IPS DF 6.9 (cell line): ENCODE results near the gene ASZ1.

Experiments
- DNase-seq: peaks from one replicate; pipeline ENCODE4 v3.0.0-alpha.2; 2013; ENCODE audit warnings: low read depth, low spot score
- H3K27ac ChIP-seq: one replicate; pipeline ENCODE4 v1.5.1; 2013; ENCODE audit warnings: low read length, control low read depth
- H3K27me3 ChIP-seq: 2 replicates; pipeline ENCODE4 v1.6.1; 2013; ENCODE audit warnings: mild to moderate bottlenecking, low read length; ENCODE audit not compliant: control insufficient read depth, insufficient read depth
- H3K36me3 ChIP-seq: 2 replicates; pipeline ENCODE4 v1.6.1; 2013; ENCODE audit warnings: low read length; ENCODE audit not compliant: control insufficient read depth, insufficient read depth
- H3K4me1 ChIP-seq: 2 replicates; pipeline ENCODE4 v1.6.1; 2013; ENCODE audit warnings: low read length; ENCODE audit not compliant: control insufficient read depth, insufficient read depth
- H3K4me3 ChIP-seq: 2 replicates; pipeline ENCODE4 v1.5.1; 2013; ENCODE audit warnings: mild to moderate bottlenecking, low read length
- H3K9me3 ChIP-seq: 2 replicates; pipeline ENCODE4 v1.6.1; 2013; ENCODE audit warnings: low read length, inconsistent platforms; ENCODE audit not compliant: control insufficient read depth, insufficient read depth
- WGBS: extraction: QIAGEN DNeasy Blood & Tissue Kit; methylation state at CpG from one replicate; pipeline ENCODE4 v1.1.7; 2013; ENCODE audit warnings: mixed read lengths, missing lambda C conversion rate; ENCODE audit not compliant: insufficient read length, insufficient coverage; 5-methylcytosine and 5-hydroxymethylcytosine counted together

Gene ASZ1

GRCh38 chr7:117383046-117383445 is 44.2 kb downstream of the ASZ1 start:
- H3K36me3 ChIP-seq = no peaks in the 10 kb centered on the region
- no peak overlapping the region for H3K27ac ChIP-seq
- no peaks in the 10 kb centered on the region for H3K9me3 ChIP-seq
- H3K27me3 ChIP-seq = no peaks in the 10 kb centered on the region
- H3K4me1 ChIP-seq = no peaks in the 10 kb centered on the region
- no CpG with 5 or more reads among the region's 2 CpGs for whole genome bisulfite sequencing
- no peak for DNase-seq
- no peak overlapping the region for H3K4me3 ChIP-seq

- H3K9me3 ChIP-seq = no peaks in the 10 kb centered on the region
- no peak overlapping the region for H3K27ac ChIP-seq
- DNase-seq = no peak
- H3K4me1 ChIP-seq = no peaks in the 10 kb centered on the region
- H3K36me3 ChIP-seq = no peaks in the 10 kb centered on the region
- no peaks in the 10 kb centered on the region for H3K27me3 ChIP-seq
- no peak overlapping the region for H3K4me3 ChIP-seq
These were observed 45.9 kb downstream of the ASZ1 start for GRCh38 chr7:117381362-117381761.

- no peak for DNase-seq
- no peaks in the 10 kb centered on the region for H3K4me1 ChIP-seq
- no peak overlapping the region for H3K4me3 ChIP-seq
- no peaks in the 10 kb centered on the region for H3K36me3 ChIP-seq
- no peaks in the 10 kb centered on the region for H3K27me3 ChIP-seq
- H3K27ac ChIP-seq = no peak overlapping the region
- H3K9me3 ChIP-seq = no peaks in the 10 kb centered on the region
- no CpG with 5 or more reads among the region's 2 CpGs for WGBS
These were observed 51.9 kb downstream of the ASZ1 start for GRCh38 chr7:117375380-117375779.

- Histone ChIP-seq H3K4me3 (no peak overlapping the region), H3K36me3 (no peaks in the 10 kb centered on the region), H3K27me3 (no peaks in the 10 kb centered on the region), H3K4me1 (no peaks in the 10 kb centered on the region), H3K9me3 (no peaks in the 10 kb centered on the region), H3K27ac (no peak overlapping the region)
- whole genome bisulfite sequencing = no CpG with 5 or more reads among the region's 1 CpG
- DNase-seq = no peak
These were observed 55.2 kb downstream of the ASZ1 start for GRCh38 chr7:117372073-117372472.

- Histone ChIP-seq H3K27ac (no peak overlapping the region), H3K4me1 (no peaks in the 10 kb centered on the region), H3K27me3 (no peaks in the 10 kb centered on the region), H3K36me3 (no peaks in the 10 kb centered on the region), H3K9me3 (no peaks in the 10 kb centered on the region), H3K4me3 (no peak overlapping the region)
- no peak for DNase-seq
These were observed 62.8 kb downstream of the ASZ1 start for GRCh38 chr7:117364339-117365080.

- no peaks in the 10 kb centered on the region for H3K4me1 ChIP-seq
- no peaks in the 10 kb centered on the region for H3K36me3 ChIP-seq
- DNase-seq = no peak
- H3K27me3 ChIP-seq = no peaks in the 10 kb centered on the region
- no peak overlapping the region for H3K27ac ChIP-seq
- no peak overlapping the region for H3K4me3 ChIP-seq
- H3K9me3 ChIP-seq = no peaks in the 10 kb centered on the region
These were observed 64.9 kb downstream of the ASZ1 start for GRCh38 chr7:117362294-117362888.

GRCh38 chr7:117350027-117350426 is 77.3 kb downstream of the ASZ1 start:
- H3K27ac ChIP-seq = no peak overlapping the region
- no peaks in the 10 kb centered on the region for H3K27me3 ChIP-seq
- H3K4me1 ChIP-seq = peaks cover 3% of the 10 kb centered on the region
- DNase-seq = no peak
- no CpG with 5 or more reads among the region's 1 CpG for WGBS
- no peak overlapping the region for H3K4me3 ChIP-seq
- no peaks in the 10 kb centered on the region for H3K36me3 ChIP-seq
- no peaks in the 10 kb centered on the region for H3K9me3 ChIP-seq

GRCh38 chr7:117349570-117349969 is 77.7 kb downstream of the ASZ1 start:
- no CpG with 5 or more reads among the region's 2 CpGs for WGBS

GRCh38 chr7:117347962-117348672 is 79.2 kb downstream of the ASZ1 start:
- H3K4me3 ChIP-seq = no peak overlapping the region
- WGBS = no CpG with 5 or more reads among the region's 7 CpGs
- no peaks in the 10 kb centered on the region for H3K27me3 ChIP-seq
- no peak overlapping the region for H3K27ac ChIP-seq
- H3K36me3 ChIP-seq = no peaks in the 10 kb centered on the region
- DNase-seq = no peak
- H3K9me3 ChIP-seq = no peaks in the 10 kb centered on the region
- peaks cover 3% of the 10 kb centered on the region for H3K4me1 ChIP-seq

More at GRCh38 chr7:117349570-117349969, 77.7 kb downstream of the ASZ1 start:
- no peaks in the 10 kb centered on the region for H3K36me3 ChIP-seq
- H3K27ac ChIP-seq = no peak overlapping the region
- peaks cover 3% of the 10 kb centered on the region for H3K4me1 ChIP-seq
- no peak overlapping the region for H3K4me3 ChIP-seq
- no peaks in the 10 kb centered on the region for H3K27me3 ChIP-seq
- DNase-seq = no peak
- H3K9me3 ChIP-seq = no peaks in the 10 kb centered on the region

- Histone ChIP-seq H3K9me3 (no peaks in the 10 kb centered on the region), H3K4me1 (peaks cover 3% of the 10 kb centered on the region), H3K27ac (no peak overlapping the region), H3K4me3 (no peak overlapping the region; the same call in 1 of the 2 replicates), H3K27me3 (no peaks in the 10 kb centered on the region), H3K36me3 (no peaks in the 10 kb centered on the region)
- no peak for DNase-seq
- no CpG with 5 or more reads among the region's 6 CpGs for WGBS
These were observed 79.8 kb downstream of the ASZ1 start for GRCh38 chr7:117347480-117347879.

GRCh38 chr7:117346161-117346560 is 81.1 kb downstream of the ASZ1 start:
- H3K4me3 ChIP-seq = no peak overlapping the region
- H3K27ac ChIP-seq = no peak overlapping the region
- no peak for DNase-seq

More at GRCh38 chr7:117346161-117346560, 81.1 kb downstream of the ASZ1 start:
- H3K36me3 ChIP-seq = no peaks in the 10 kb centered on the region
- no peaks in the 10 kb centered on the region for H3K27me3 ChIP-seq
- no peaks in the 10 kb centered on the region for H3K4me1 ChIP-seq
- no peaks in the 10 kb centered on the region for H3K9me3 ChIP-seq
